Measurements from ENCODE around the gene TMPRSS5. TPM values are rescaled to one million over a fixed set of nuclear protein-coding genes. Genes with fewer than 3 reads are reported as not detected.

The TMPRSS5 gene
- total RNA-seq, 1 experiment from 2014 or later = 0.71 TPM

DNA sequence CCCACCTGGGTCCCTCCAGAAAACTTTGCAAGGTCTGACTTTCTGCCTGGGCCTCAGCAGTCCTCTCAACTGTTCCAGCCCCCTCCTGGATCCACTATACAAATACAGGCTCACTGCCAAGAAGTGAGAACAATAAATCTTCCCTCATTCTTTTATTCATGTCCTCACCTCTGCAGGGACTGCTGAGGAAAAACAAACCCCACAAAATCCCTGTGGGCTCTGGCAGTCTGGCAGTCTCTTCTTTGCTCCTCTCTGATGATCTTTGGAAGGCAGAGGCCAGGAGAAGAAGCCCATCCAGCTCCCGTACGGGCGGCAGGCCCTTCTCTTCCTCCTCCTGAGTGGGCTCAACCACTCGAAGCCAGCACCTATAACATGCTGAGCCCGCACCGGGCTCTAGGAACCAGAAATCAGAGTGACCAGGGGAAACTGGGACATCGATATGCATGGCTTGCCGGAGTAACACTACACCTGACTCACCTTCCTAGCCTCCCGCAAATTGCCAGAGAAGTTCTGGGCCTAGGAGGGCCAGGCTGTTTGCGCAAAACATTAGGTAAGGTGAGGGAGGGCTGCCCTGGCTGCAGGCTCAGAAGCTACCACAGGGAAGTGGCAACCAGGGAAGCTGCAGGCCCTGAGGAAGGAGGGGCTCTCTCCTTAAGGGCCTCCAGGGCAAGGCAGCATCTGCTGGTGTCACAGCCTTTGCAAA lies 24.2 kb downstream of the TMPRSS5 start:
- Histone ChIP-seq H3K4me2 (ENCODE audit: low read length) (no peak overlapping the region), H3K9me2 (ENCODE audit: insufficient read depth) (no peaks in the 10 kb centered on the region), H3K36me3 (ENCODE audit: control insufficient read depth in 1 of 2, insufficient read depth in 2 of 2, low read length in 2 of 2) (no peaks in the 10 kb centered on the region), H3K4me3 (replicated peaks in 1 of 2; ENCODE audit: low read depth in 1 of 2, low read length in 2 of 2) (no peak overlapping the region), H2AFZ (ENCODE audit: low read depth, low read length, poor library complexity, severe bottlenecking) (no peak overlapping the region), H3K27me3 (ENCODE audit: insufficient read depth, low read length) (no peaks in the 10 kb centered on the region), H4K20me1 (ENCODE audit: insufficient read depth) (no peaks in the 10 kb centered on the region), H3K4me1 (ENCODE audit: control insufficient read depth in 1 of 2, insufficient read depth in 2 of 2, low read length in 2 of 2) (no peaks in the 10 kb centered on the region; a peak in 1 of 4 replicates), H3K79me2 (ENCODE audit: insufficient read depth, low read length) (no peaks in the 10 kb centered on the region), H3K9ac (ENCODE audit: low read length) (no peak overlapping the region), H3K27ac (ENCODE audit: low read depth, low read length) (no peak overlapping the region), H3K9me3 (ENCODE audit: control insufficient read depth in 1 of 2, insufficient read depth in 1 of 2, low read depth in 1 of 2, low read length in 2 of 2) (no peaks in the 10 kb centered on the region)
- TF ChIP-seq, protein P1, sequence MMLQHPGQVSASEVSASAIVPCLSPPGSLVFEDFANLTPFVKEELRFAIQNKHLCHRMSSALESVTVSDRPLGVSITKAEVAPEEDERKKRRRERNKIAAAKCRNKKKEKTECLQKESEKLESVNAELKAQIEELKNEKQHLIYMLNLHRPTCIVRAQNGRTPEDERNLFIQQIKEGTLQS (IDR thresholded peaks at IDR 0.05) = no peak
- TF ChIP-seq, protein P2, sequence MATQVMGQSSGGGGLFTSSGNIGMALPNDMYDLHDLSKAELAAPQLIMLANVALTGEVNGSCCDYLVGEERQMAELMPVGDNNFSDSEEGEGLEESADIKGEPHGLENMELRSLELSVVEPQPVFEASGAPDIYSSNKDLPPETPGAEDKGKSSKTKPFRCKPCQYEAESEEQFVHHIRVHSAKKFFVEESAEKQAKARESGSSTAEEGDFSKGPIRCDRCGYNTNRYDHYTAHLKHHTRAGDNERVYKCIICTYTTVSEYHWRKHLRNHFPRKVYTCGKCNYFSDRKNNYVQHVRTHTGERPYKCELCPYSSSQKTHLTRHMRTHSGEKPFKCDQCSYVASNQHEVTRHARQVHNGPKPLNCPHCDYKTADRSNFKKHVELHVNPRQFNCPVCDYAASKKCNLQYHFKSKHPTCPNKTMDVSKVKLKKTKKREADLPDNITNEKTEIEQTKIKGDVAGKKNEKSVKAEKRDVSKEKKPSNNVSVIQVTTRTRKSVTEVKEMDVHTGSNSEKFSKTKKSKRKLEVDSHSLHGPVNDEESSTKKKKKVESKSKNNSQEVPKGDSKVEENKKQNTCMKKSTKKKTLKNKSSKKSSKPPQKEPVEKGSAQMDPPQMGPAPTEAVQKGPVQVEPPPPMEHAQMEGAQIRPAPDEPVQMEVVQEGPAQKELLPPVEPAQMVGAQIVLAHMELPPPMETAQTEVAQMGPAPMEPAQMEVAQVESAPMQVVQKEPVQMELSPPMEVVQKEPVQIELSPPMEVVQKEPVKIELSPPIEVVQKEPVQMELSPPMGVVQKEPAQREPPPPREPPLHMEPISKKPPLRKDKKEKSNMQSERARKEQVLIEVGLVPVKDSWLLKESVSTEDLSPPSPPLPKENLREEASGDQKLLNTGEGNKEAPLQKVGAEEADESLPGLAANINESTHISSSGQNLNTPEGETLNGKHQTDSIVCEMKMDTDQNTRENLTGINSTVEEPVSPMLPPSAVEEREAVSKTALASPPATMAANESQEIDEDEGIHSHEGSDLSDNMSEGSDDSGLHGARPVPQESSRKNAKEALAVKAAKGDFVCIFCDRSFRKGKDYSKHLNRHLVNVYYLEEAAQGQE (IDR thresholded peaks at IDR 0.05; ENCODE audit: low read depth) = no peak
- TF ChIP-seq SIN3A (IDR thresholded peaks at IDR 0.05; ENCODE audit: low read depth) = no peak
- TF ChIP-seq CEBPB (IDR thresholded peaks at IDR 0.05; ENCODE audit: low read depth) = no peak
- no peak for TF ChIP-seq FOSL1 (IDR thresholded peaks at IDR 0.05; ENCODE audit: low read depth)
- TF ChIP-seq SRF (IDR thresholded peaks at IDR 0.05; ENCODE audit: low read depth) = no peak
- TF ChIP-seq, protein P3, sequence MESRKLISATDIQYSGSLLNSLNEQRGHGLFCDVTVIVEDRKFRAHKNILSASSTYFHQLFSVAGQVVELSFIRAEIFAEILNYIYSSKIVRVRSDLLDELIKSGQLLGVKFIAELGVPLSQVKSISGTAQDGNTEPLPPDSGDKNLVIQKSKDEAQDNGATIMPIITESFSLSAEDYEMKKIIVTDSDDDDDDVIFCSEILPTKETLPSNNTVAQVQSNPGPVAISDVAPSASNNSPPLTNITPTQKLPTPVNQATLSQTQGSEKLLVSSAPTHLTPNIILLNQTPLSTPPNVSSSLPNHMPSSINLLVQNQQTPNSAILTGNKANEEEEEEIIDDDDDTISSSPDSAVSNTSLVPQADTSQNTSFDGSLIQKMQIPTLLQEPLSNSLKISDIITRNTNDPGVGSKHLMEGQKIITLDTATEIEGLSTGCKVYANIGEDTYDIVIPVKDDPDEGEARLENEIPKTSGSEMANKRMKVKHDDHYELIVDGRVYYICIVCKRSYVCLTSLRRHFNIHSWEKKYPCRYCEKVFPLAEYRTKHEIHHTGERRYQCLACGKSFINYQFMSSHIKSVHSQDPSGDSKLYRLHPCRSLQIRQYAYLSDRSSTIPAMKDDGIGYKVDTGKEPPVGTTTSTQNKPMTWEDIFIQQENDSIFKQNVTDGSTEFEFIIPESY (IDR thresholded peaks at IDR 0.05; ENCODE audit: extremely low read depth, insufficient replicate concordance, low read length) = no peak
- TF ChIP-seq CBX3 (IDR thresholded peaks at IDR 0.05; ENCODE audit: low read depth) = no peak
- TF ChIP-seq EZH2phosphoT487 (IDR thresholded peaks at IDR 0.05; ENCODE audit: borderline replicate concordance) = no peak
- TF ChIP-seq JUND (IDR thresholded peaks at IDR 0.05) = no peak
- ChIA-PET RAD21 (ENCODE audit: low non-redundant PET in 1 of 2, low total read pairs in 2 of 2, uncharacterized antibody in 2 of 2, unreplicated experiment in 2 of 2) (no interaction called here), CTCF (no interaction called here), POLR2A (no interaction called here)
- ATAC-seq (no peak), DNase-seq (ENCODE audit: low read depth, low spot score) (no peak)
- no TSS peak for BruUV-seq (replicated peaks)
- intact Hi-C loops (cut with micrococcal nuclease) = no loop called here
